Tibial nerve (tissue), 4 donors: Measurements from ENCODE around the gene COL27A1. TPM values are rescaled to one million over a fixed set of nuclear protein-coding genes. Genes with fewer than 3 reads are reported as not detected.

ENCODE experiments used
- DNase-seq, 2 donors: peaks; one replicate each; pipeline ENCODE4 v3.0.0-alpha.2; 2019; ENCODE audit warnings: low spot score in 2 of 2
- H3K27ac ChIP-seq, 4 donors: fragments of 200-600 bp; sonication (generic) in 3 of 4; one replicate each; pipeline ENCODE4 v1.5.1; 2017 to 2019; ENCODE audit warnings: mild to moderate bottlenecking in 1 of 4
- H3K27me3 ChIP-seq, 2 donors: fragments of 200-600 bp; sonication (generic) in 1 of 2; one replicate each; pipeline versions ENCODE4 v1.5.1 to v1.6.0; 2017 to 2019
- H3K36me3 ChIP-seq, 3 donors: fragments of 200-600 bp; sonication (generic); one replicate each; pipeline ENCODE4 v1.5.1; 2018 to 2019
- H3K4me1 ChIP-seq, 4 donors: fragments of 200-600 bp; sonication (generic) in 3 of 4; one replicate each; pipeline ENCODE4 v1.5.1; 2017 to 2019
- H3K4me3 ChIP-seq, 4 donors: fragments of 200-600 bp; sonication (generic) in 3 of 4; one replicate each; pipeline ENCODE4 v1.5.1; 2017 to 2019; ENCODE audit warnings: mild to moderate bottlenecking in 1 of 4, moderate library complexity in 1 of 4
- H3K9me3 ChIP-seq, 4 donors: fragments of 200-600 bp; sonication (generic) in 3 of 4; one replicate each; pipeline ENCODE4 v1.5.1; 2017 to 2019
- CTCF ChIP-seq, 5 experiments: fragments of 200-600 bp in 3 of 5; fragments of 450-650 bp in 2 of 5; sonication (generic) in 3 of 5; IDR thresholded peaks; one replicate each; pipeline ENCODE4 v1.5.1; 2016 to 2019; ENCODE audit warnings: antibody characterized with exemption in 5 of 5, mild to moderate bottlenecking in 3 of 5, moderate library complexity in 2 of 5
- EP300 ChIP-seq, 2 donors: sonication (generic); formaldehyde crosslinking; IDR thresholded peaks; one replicate each; pipeline ENCODE4 v1.6.1; 2017; ENCODE audit warnings: antibody characterized with exemption in 2 of 2, mild to moderate bottlenecking in 1 of 2
- POLR2A ChIP-seq, 2 donors: fragments of 450-650 bp; IDR thresholded peaks; one replicate each; pipeline ENCODE4 v1.6.1; 2017; ENCODE audit warnings: antibody characterized with exemption in 2 of 2, mild to moderate bottlenecking in 2 of 2, moderate library complexity in 2 of 2
- WGBS, 2 donors: methylation state at CpG; one replicate each; pipeline ENCODE4 v1.1.5; 2018; 5-methylcytosine and 5-hydroxymethylcytosine counted together
- total RNA-seq, 4 donors: library from RNA; depleted of rRNA; stranded (reverse); fragments of >200 nt; gene quantifications; one replicate each; pipeline ENCODE4 v1.1.0, GENCODE V29; 2016

COL27A1 gene
- total RNA-seq, 4 donors from 2014 or later: 14.9 to 55.8 (median 27.7) TPM

- 76 to 89% methylated on average over 7 of the region's 7 CpGs for WGBS, 2 donors
- DNase-seq: no peak
- no peak for TF ChIP-seq EP300 (IDR thresholded peaks at IDR 0.05)
- no peak for TF ChIP-seq CTCF (IDR thresholded peaks at IDR 0.05)
- no peak for TF ChIP-seq POLR2A (IDR thresholded peaks at IDR 0.05)
- Histone ChIP-seq H3K27ac (no peak overlapping the region), H3K36me3 (no peaks in the 10 kb centered on the region), H3K27me3 (no peaks in the 10 kb centered on the region), H3K4me1 (no peaks in the 10 kb centered on the region), H3K4me3 (no peak overlapping the region), H3K9me3 (peaks cover 0 to 15% (median 0%) of the 10 kb centered on the region in 4 donors)
These were observed 25.2 kb upstream of the COL27A1 start for GRCh38 chr9:114130141-114130540.

- Histone ChIP-seq H3K27ac (no peak overlapping the region), H3K36me3 (no peaks in the 10 kb centered on the region), H3K9me3 (peaks cover 0 to 15% (median 0%) of the 10 kb centered on the region in 4 donors), H3K4me1 (no peaks in the 10 kb centered on the region), H3K27me3 (no peaks in the 10 kb centered on the region), H3K4me3 (no peak overlapping the region)
- no peak for DNase-seq
- TF ChIP-seq CTCF (IDR thresholded peaks at IDR 0.05) (no peak), EP300 (IDR thresholded peaks at IDR 0.05) (no peak), POLR2A (IDR thresholded peaks at IDR 0.05) (no peak)
- 85 to 89% methylated on average over 4 of the region's 4 CpGs for WGBS, 2 donors
These were observed 24.6 kb upstream of the COL27A1 start for GRCh38 chr9:114130624-114131277.

GRCh38 chr9:114131808-114132549 is 23.4 kb upstream of the COL27A1 start:
- Histone ChIP-seq H3K4me3 (no peak overlapping the region), H3K4me1 (no peaks in the 10 kb centered on the region), H3K36me3 (no peaks in the 10 kb centered on the region), H3K27ac (no peak overlapping the region), H3K27me3 (no peaks in the 10 kb centered on the region), H3K9me3 (peaks cover 0 to 13% (median 0%) of the 10 kb centered on the region in 4 donors)
- 73 to 75% methylated on average over 10 of the region's 10 CpGs for WGBS, 2 donors
- DNase-seq: no peak
- TF ChIP-seq CTCF (IDR thresholded peaks at IDR 0.05) (no peak), POLR2A (IDR thresholded peaks at IDR 0.05) (no peak), EP300 (IDR thresholded peaks at IDR 0.05) (no peak)

DNA sequence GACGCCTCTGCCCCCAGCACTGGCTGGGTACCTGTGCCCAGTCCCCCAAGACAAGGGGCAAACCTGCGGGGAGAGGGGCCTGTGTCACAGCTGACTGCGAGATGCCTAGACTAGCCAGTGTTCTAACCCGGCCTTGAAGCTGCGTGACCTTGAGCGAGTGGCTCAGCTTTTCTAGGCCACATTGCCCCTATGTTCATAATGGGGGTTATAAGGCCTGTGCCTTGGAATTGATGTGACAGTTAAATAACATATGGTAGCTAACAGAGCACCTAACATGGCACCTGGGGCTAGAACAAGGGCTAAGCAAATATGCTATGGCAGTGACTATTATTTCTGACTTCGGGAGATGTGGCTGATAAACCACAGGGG is 22.8 kb upstream of the COL27A1 start:
- WGBS, 2 donors: 94% methylated on average over 7 of the region's 7 CpGs
- H3K27ac ChIP-seq: no peak overlapping the region
- no peak overlapping the region for H3K4me3 ChIP-seq
- peaks cover 0 to 7% (median 0%) of the 10 kb centered on the region in 4 donors for H3K9me3 ChIP-seq
- DNase-seq: no peak
- TF ChIP-seq POLR2A (IDR thresholded peaks at IDR 0.05): no peak
- TF ChIP-seq EP300 (IDR thresholded peaks at IDR 0.05): no peak
- TF ChIP-seq CTCF (IDR thresholded peaks at IDR 0.05): no peak
- no peaks in the 10 kb centered on the region for H3K27me3 ChIP-seq
- no peaks in the 10 kb centered on the region for H3K36me3 ChIP-seq
- no peaks in the 10 kb centered on the region for H3K4me1 ChIP-seq

GRCh38 chr9:114134827-114135396 is 20.4 kb upstream of the COL27A1 start:
- no peaks in the 10 kb centered on the region for H3K36me3 ChIP-seq
- no peaks in the 10 kb centered on the region for H3K27me3 ChIP-seq
- no peak for DNase-seq
- TF ChIP-seq POLR2A (IDR thresholded peaks at IDR 0.05): no peak
- no peak for TF ChIP-seq CTCF (IDR thresholded peaks at IDR 0.05)
- no peak for TF ChIP-seq EP300 (IDR thresholded peaks at IDR 0.05)
- no peak overlapping the region for H3K27ac ChIP-seq
- 71 to 72% methylated on average over 3 to 5 of the region's 5 CpGs for WGBS, 2 donors
- no peaks in the 10 kb centered on the region for H3K9me3 ChIP-seq
- H3K4me3 ChIP-seq: no peak overlapping the region
- peaks cover 0 to 13% (median 0%) of the 10 kb centered on the region in 4 donors for H3K4me1 ChIP-seq
